ENCODE results near the gene RAB7A.
"Not testable (repeated sequence)": the region's sequence is repeated elsewhere in the genome, so short reads cannot be mapped to it uniquely, and the experiment has no call there.

Gene RAB7A

GRCh38 chr3:128760042-128760441 is 34.1 kb downstream of the RAB7A start:
- no peak for DNase-seq (ENCODE audit: low read depth)

- no peak for DNase-seq (ENCODE audit: low read depth)
These were observed 34.9 kb downstream of the RAB7A start for GRCh38 chr3:128760881-128761280.

GRCh38 chr3:128761392-128761791 is 35.4 kb downstream of the RAB7A start:
- no peak for DNase-seq (ENCODE audit: low read depth)

GRCh38 chr3:128763967-128764366 is 38.0 kb downstream of the RAB7A start:
- DNase-seq (ENCODE audit: low read depth) = peak; percentile 28

GRCh38 chr3:128764863-128765262 is 38.9 kb downstream of the RAB7A start:
- DNase-seq (ENCODE audit: low read depth) = no peak

- DNase-seq (ENCODE audit: low read depth) = no peak
These were observed 41.2 kb downstream of the RAB7A start for GRCh38 chr3:128767094-128767750.

GRCh38 chr3:128768471-128768870 is 42.5 kb downstream of the RAB7A start:
- no peak for DNase-seq (ENCODE audit: low read depth)

- no peak for DNase-seq (ENCODE audit: low read depth)
These were observed 44.4 kb downstream of the RAB7A start for GRCh38 chr3:128770387-128770786.

- DNase-seq (ENCODE audit: low read depth) = not testable (repeated sequence)
These were observed 47.2 kb downstream of the RAB7A start for GRCh38 chr3:128773189-128773588.

- not testable (repeated sequence) for DNase-seq (ENCODE audit: low read depth)
These were observed 47.6 kb downstream of the RAB7A start for GRCh38 chr3:128773592-128773991.

GRCh38 chr3:128775241-128775640 is 49.3 kb downstream of the RAB7A start:
- no peak for DNase-seq (ENCODE audit: low read depth)

GRCh38 chr3:128775906-128776542 is 50.0 kb downstream of the RAB7A start:
- no peak for DNase-seq (ENCODE audit: low read depth)

GRCh38 chr3:128780101-128780837 is 54.3 kb downstream of the RAB7A start:
- no peak for DNase-seq (ENCODE audit: low read depth)

- DNase-seq (ENCODE audit: low read depth) = no peak
These were observed 55.2 kb downstream of the RAB7A start for GRCh38 chr3:128781164-128781563.

GRCh38 chr3:128782282-128783146 is 56.5 kb downstream of the RAB7A start:
- DNase-seq (ENCODE audit: low read depth) = no peak

- DNase-seq (ENCODE audit: low read depth) = no peak
These were observed 57.8 kb downstream of the RAB7A start for GRCh38 chr3:128783774-128784173.

GRCh38 chr3:128784232-128784631 is 58.2 kb downstream of the RAB7A start:
- peak; percentile 39 for DNase-seq (ENCODE audit: low read depth)

- no peak for DNase-seq (ENCODE audit: low read depth)
These were observed 58.9 kb downstream of the RAB7A start for GRCh38 chr3:128784843-128785242.

- no peak for DNase-seq (ENCODE audit: low read depth)
These were observed 60.5 kb downstream of the RAB7A start for GRCh38 chr3:128786434-128787020.

- DNase-seq (ENCODE audit: low read depth) = no peak
These were observed 61.6 kb downstream of the RAB7A start for GRCh38 chr3:128787256-128788253.

Data from stimulated activated CD8-positive, alpha-beta memory T cell treated with anti-CD3 and anti-CD28 coated beads, Interleukin-4, amount 100 ng/mL, for 24 hours (primary cell).